GM19395 (cell line): ENCODE measurements around the gene WTAP.

Experiments used
- ATAC-seq: cut with Tn5 transposase; IDR thresholded peaks from one replicate; pipeline ENCODE4 v1.9.1; 2021; ENCODE audit warnings: mild to moderate bottlenecking, moderate library complexity; ENCODE audit not compliant: unreplicated experiment

The WTAP gene

DNA sequence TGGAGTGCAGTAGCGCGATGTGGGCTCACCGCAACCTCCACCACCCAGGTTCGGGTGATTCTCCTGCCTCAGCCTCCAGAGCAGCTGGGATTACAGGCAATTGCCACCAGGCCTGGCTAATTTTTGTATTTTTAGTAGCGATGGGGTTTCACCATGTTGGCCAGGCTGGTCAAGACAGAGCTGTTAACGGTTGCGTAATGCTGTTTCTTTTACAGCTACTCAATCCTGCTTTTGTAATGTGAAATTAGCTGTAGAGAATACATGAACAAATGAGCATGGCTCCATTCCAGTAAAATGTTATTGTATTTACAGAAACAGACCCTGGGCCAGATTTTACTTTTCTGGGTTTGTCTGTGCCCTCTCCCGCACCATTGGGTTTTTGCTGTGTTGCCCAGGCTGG, 74.6 kb downstream of the WTAP start:
- ATAC-seq = no peak

- no peak for ATAC-seq
Measured at GRCh38 chr6:159804504-159804903, 77.2 kb downstream of the WTAP start.

- ATAC-seq = no peak
Measured at GRCh38 chr6:159805440-159806020, 78.2 kb downstream of the WTAP start.
